Muscle of leg (tissue), 11 donors: ENCODE measurements around the gene CCL15. TPM values are rescaled to one million over a fixed set of nuclear protein-coding genes. Genes with fewer than 3 reads are reported as not detected.
"Not testable (repeated sequence)": the region's sequence is repeated elsewhere in the genome, so short reads cannot be mapped to it uniquely, and the experiment has no call there.

Experiments used
- DNase-seq: peaks from one replicate; pipeline ENCODE4 v3.0.0; 2013
- H3K27ac ChIP-seq: one replicate; pipeline ENCODE4 v1.5.1; 2013; ENCODE audit warnings: mild to moderate bottlenecking, low read length, control low read depth
- H3K27me3 ChIP-seq: one replicate; pipeline ENCODE4 v1.6.1; 2013; ENCODE audit warnings: low read length; ENCODE audit not compliant: control insufficient read depth, insufficient read depth
- H3K36me3 ChIP-seq: one replicate; pipeline ENCODE4 v1.6.1; 2013; ENCODE audit warnings: low read length; ENCODE audit not compliant: control insufficient read depth, insufficient read depth
- H3K4me1 ChIP-seq: one replicate; pipeline ENCODE4 v1.6.1; 2013; ENCODE audit warnings: low read length; ENCODE audit not compliant: control insufficient read depth, insufficient read depth
- H3K4me3 ChIP-seq: one replicate; pipeline ENCODE4 v1.5.1; 2013; ENCODE audit warnings: low read length, control low read depth
- H3K9me3 ChIP-seq: replicated peaks from 2 replicates; pipeline ENCODE4 v1.6.1; 2013; ENCODE audit warnings: low read depth, low read length; ENCODE audit not compliant: control insufficient read depth
- WGBS: methylation state at CpG from one replicate; pipeline ENCODE4 v1.1.5; 2013; ENCODE audit warnings: missing lambda C conversion rate; ENCODE audit not compliant: insufficient coverage; 5-methylcytosine and 5-hydroxymethylcytosine counted together
- polyA plus RNA-seq, 8 donors: library from polyadenylated mRNA; unstranded; fragments of 120-200 nt; gene quantifications; one replicate each; pipeline versions ENCODE4 v1.2.1 to v1.2.3, GENCODE V29; 2013; ENCODE audit warnings: inconsistent platforms in 1 of 8, low replicate concordance in 1 of 8; ENCODE audit not compliant: insufficient read length in 8 of 8, insufficient read depth in 1 of 8
- total RNA-seq: library from RNA; stranded (reverse); fragments of 120-200 nt; gene quantifications from one replicate; pipeline ENCODE4 v1.2.4, GENCODE V29; 2013

CCL15 gene
- total and polyA plus RNA-seq, 9 donors = 0.63 TPM; not detected in 8

DNA sequence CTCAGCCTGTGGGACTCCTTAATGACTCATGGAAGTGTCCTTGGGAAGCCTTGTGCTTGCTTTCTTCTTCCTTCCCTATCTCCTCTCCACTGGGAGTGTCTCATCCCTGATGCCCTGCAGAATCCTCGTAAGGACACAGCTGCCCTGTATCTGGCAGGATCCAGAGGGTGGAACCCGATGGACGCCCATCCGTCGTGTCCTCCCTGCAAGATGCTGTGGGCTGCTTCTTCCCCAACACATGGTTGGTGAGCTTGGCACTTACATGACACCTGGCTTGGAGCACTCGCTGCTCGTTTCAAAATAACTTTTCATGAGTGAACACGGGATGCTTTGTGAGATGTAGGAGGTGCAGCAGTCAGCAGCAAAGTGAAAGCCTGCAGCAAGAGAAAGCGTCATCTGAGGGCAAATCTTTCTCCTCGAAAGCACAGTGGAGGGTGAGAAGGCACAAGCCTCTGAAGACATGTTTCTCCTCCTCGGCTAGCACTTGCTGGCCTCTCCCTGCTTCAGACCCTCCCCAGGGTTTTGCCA is 3.3 kb downstream of the CCL15 start:
- Histone ChIP-seq H3K27me3 (no peaks in the 10 kb centered on the region), H3K9me3 (no peaks in the 10 kb centered on the region), H3K4me3 (no peak overlapping the region), H3K36me3 (no peaks in the 10 kb centered on the region), H3K27ac (no peak overlapping the region), H3K4me1 (no peaks in the 10 kb centered on the region)
- DNase-seq = no peak
- 69% methylated on average over 8 of the region's 11 CpGs for WGBS

DNA sequence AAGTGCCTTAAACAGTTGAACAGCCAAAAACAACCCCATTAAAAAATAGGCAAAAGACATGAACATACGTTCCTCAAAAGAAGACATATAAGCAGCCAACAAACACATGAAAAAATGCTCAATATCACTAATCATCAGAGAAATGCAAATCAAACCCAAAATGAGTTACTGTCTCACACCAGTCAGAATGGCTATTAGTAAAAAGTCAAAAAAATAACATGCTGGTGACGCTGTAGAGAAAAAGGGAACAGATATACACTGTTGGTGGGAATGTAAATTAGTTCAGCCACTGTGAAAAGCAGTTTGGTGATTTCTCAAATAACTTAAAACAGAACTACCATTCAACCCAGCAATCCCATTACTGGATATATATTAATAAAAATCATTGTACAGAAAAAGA is 6.0 kb downstream of the CCL15 start:
- not testable (repeated sequence) for H3K4me1 ChIP-seq, H3K27me3 ChIP-seq, H3K36me3 ChIP-seq, H3K27ac ChIP-seq, H3K9me3 ChIP-seq, H3K4me3 ChIP-seq, DNase-seq
- WGBS = no CpG with 5 or more reads among the region's 2 CpGs

DNA sequence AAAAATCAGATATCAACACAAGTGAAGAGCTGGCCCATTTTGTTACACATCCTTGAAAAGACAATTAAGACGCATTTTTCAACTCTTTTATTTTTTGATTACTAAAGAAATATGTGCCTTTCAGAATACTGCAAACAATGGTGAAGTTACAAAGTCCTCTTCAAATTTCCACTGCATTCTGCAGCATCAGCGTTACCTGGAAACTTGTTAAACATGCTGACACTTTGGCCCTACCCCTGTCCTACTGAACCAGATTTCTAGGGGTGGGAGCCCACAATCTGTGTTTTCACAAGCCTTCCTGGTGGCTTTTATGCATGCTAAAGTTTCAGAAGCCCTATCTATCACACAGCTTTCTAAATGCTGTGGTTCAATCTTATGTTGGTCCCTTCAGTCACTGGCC is 10.3 kb downstream of the CCL15 start:
- Histone ChIP-seq H3K4me1 (peaks cover 2% of the 10 kb centered on the region), H3K27ac (no peak overlapping the region), H3K9me3 (no peaks in the 10 kb centered on the region), H3K27me3 (no peaks in the 10 kb centered on the region), H3K36me3 (no peaks in the 10 kb centered on the region), H3K4me3 (no peak overlapping the region)
- DNase-seq = no peak
- WGBS = 60% methylated on average over 1 of the region's 2 CpGs

DNA sequence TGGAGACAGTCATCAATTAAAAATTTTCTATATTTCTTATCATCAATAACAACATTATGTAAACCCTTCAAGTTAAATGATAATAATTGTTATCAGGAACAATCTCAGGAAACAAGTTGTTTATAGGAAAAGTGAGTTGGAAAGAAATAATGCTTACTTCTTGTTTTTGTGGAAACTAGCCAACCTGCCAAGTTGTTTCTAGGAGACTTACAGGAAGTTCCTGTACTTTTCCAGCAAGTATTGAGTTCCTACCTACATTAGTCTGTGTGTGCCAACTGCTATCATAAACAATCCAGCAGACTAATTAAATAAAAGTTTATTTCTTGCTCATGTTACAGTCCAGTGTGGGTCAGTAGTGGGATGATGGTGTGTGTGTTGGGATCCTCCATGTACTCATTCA is 13.2 kb downstream of the CCL15 start:
- Histone ChIP-seq H3K27ac (peak overlapping the region; percentile 15), H3K4me3 (no peak overlapping the region), H3K36me3 (no peaks in the 10 kb centered on the region), H3K4me1 (peaks cover 2% of the 10 kb centered on the region), H3K9me3 (no peaks in the 10 kb centered on the region), H3K27me3 (no peaks in the 10 kb centered on the region)
- DNase-seq = peak; percentile 26

DNA sequence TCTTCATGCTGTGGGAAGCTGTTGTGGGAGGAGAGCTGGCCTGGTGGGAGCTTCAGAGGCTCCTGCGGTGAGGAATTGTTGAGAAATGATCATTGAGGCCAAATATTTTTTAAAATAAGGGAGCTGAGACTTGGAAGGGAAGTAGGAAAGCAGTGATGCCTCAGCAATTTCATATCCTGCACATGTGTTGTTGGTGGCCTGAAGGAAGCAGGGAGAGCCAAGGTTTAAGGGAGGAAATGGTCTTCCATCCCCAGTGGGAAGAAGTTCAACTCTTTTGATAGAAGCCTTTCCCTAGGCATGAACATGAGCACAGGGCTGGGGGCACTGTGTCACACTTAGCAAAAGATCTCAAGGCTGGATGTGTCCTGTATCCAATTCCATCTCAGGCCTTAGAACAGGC is 14.7 kb downstream of the CCL15 start, which contains the start of gene CCL14:
CCL14 (minus strand) TSS at position 87 of the 400 bp plus-strand sequence; CDS start at position 7, 80 bp downstream.
- Histone ChIP-seq H3K4me3 (no peak within 1 kb of the TSS), H3K9me3 (no peaks in the 10 kb centered on the region), H3K36me3 (no peaks in the 10 kb centered on the region), H3K27me3 (no peaks in the 10 kb centered on the region), H3K4me1 (peaks cover 2% of the 10 kb centered on the region), H3K27ac (peak within 1 kb of the TSS; percentile 49)
- WGBS = 50% methylated on average over 1 of the region's 1 CpG
- peak; percentile 40 for DNase-seq

DNA sequence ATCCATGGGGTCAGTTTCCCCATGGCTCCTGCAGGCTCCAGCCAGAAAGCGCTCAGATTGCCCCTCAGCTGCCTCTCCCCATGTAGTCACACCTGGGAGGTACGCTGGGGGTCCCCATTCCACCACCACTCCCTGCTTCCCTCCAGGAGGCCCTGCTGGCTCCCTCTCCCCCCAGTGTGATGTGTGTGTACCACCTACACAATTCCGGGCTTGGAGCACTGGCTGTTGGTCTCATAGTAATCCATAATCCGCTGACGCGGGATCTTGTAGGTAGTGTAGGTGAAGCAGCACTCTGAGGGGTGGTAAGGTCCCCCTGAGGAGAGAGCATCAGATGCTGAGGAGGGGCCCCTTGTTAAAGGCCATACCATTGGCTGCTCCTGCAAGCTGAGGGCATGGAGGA is 17.2 kb downstream of the CCL15 start:
- H3K4me1 ChIP-seq = peaks cover 2% of the 10 kb centered on the region
- no peaks in the 10 kb centered on the region for H3K36me3 ChIP-seq
- no peak overlapping the region for H3K4me3 ChIP-seq
- WGBS = 100% methylated on average over 5 of the region's 6 CpGs
- DNase-seq = no peak
- H3K9me3 ChIP-seq = no peaks in the 10 kb centered on the region
- H3K27ac ChIP-seq = no peak overlapping the region
- H3K27me3 ChIP-seq = no peaks in the 10 kb centered on the region

DNA sequence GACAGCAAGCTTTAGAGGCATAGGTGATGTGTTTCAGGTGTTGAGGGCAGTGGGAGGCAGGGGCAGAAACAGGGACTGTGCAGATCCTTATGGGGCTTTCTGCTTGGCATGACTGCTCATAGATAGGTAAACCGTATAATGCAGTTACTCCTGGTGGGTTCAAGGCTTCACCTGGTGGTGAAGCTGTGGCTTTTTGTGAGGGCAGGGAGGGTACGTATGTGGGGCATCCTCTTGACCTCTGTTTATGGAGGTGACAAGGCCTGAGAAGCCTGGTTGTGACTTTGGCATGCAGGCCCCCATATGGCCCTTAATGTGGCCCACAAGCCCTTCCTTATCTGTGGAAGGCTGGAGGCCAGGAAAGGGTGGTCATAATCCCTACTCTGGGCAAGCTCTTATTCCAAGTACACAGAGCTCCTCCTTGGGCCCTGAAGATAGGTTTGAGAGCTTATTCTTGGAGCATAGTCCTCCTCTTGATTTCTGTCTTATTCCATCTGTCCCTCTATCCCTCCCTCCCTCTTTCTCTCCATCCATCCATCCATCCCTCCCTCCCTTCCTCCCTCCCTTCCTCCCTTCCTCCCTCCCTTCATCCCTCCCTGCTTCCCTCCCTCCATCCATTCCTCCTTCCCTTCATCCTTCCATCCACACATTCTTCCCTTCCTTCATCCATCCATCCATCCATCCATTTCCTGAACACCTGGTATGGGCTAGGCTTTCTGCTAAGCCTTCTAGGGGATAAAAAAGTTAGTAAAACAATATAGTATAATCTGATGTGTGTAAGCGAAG is 18.8 kb downstream of the CCL15 start:
- WGBS = 100% methylated on average over 2 of the region's 3 CpGs
- Histone ChIP-seq H3K4me1 (peaks cover 2% of the 10 kb centered on the region), H3K27me3 (no peaks in the 10 kb centered on the region), H3K4me3 (no peak overlapping the region), H3K27ac (no peak overlapping the region), H3K36me3 (no peaks in the 10 kb centered on the region), H3K9me3 (no peaks in the 10 kb centered on the region)
- no peak for DNase-seq

DNA sequence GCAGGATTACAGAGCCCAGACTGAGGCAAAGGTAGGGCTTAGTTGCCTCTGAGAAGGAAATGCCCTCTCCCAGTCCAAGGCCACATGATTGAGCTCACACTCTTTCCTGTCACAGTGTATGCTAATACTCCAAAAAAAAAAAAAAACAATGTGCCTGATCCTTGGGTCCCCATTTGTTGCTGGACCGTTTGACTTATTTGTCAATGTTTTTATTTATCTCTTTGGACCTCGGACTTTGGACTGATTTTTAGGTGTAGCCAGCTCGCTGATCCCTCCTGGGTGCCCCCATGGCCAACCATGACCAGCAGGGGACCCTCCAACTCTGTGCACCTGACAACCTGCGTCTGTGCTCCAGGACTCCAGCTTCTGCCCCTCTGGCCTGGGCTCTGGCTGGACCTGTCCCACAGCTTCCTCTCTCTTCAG is 19.4 kb downstream of the CCL15 start:
- DNase-seq = no peak
- H3K4me3 ChIP-seq = no peak overlapping the region
- WGBS = 86% methylated on average over 4 of the region's 4 CpGs

DNA sequence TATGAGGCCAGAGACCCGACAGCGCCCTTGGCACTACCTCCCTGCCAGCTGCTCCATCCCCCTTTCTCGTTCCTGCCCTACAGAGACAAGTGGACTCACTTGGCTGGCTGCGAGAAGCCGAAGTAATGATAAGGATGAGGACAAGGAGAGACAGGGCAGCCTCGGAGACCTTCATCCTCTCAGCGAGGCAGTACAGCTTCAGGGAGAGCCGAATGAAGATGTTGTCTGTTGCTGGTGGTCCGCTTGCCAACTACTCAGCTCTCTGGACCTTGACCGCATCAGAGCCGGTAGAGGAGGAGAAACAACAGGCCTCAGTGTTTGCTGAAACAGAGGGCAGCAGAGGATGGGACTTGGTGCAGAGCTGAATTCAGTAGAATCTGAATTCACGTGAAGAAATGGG is 20.1 kb downstream of the CCL15 start, which contains the start of gene CCL16:
CCL16 (minus strand) TSS at position 252 of the 400 bp plus-strand sequence; CDS start at position 175, 77 bp downstream.
- 90% methylated on average over 5 of the region's 12 CpGs for WGBS
- DNase-seq = no peak
- Histone ChIP-seq H3K4me1 (no peaks in the 10 kb centered on the region), H3K27me3 (no peaks in the 10 kb centered on the region), H3K27ac (no peak within 1 kb of the TSS), H3K9me3 (no peaks in the 10 kb centered on the region), H3K36me3 (no peaks in the 10 kb centered on the region), H3K4me3 (no peak within 1 kb of the TSS)

More for the DNA sequence above, 19.4 kb downstream of the CCL15 start:
- Histone ChIP-seq H3K36me3 (no peaks in the 10 kb centered on the region), H3K4me1 (peaks cover 2% of the 10 kb centered on the region), H3K27me3 (no peaks in the 10 kb centered on the region), H3K9me3 (no peaks in the 10 kb centered on the region), H3K27ac (no peak overlapping the region)

DNA sequence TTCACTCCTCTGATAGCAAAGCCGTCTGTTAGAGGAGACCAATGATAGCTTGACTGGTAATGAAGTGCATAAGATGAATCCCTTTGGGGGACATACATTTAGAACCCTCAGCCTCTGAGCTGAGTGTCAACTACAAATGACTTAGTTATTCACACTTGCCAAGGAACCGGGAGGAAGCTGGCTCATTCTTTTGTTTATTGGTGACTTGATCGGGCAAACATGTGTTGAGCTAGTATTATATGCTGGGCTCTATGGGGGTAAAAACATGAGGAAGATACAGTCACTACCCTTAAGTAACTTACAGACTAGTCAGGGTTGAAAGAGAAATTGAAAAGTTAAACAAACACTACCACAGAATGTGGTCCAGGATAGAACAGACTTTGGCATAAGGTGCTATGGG is 23.0 kb downstream of the CCL15 start:
- Histone ChIP-seq H3K4me1 (no peaks in the 10 kb centered on the region), H3K4me3 (no peak overlapping the region), H3K27ac (no peak overlapping the region), H3K9me3 (no peaks in the 10 kb centered on the region), H3K36me3 (no peaks in the 10 kb centered on the region), H3K27me3 (no peaks in the 10 kb centered on the region)
- no CpG with 5 or more reads among the region's 3 CpGs for WGBS
- DNase-seq = no peak
